HEK293T (cell line): ENCODE measurements around the gene BMP8B.

Source experiments
- CTCF ChIA-PET: fragments of 350-600 bp; formaldehyde crosslinking; extraction: SDS; loops from one replicate; lab custom pipeline; 2021; ENCODE audit warnings: antibody characterized with exemption, inconsistent platforms; lab: Yijun Ruan, JAX
- POLR2A ChIA-PET: fragments of 350-600 bp; formaldehyde crosslinking; extraction: SDS; loops from one replicate; lab custom pipeline; 2020; ENCODE audit warnings: antibody characterized with exemption, inconsistent platforms; lab: Yijun Ruan, JAX
- DNase-seq: peaks from one replicate; pipeline ENCODE4 v3.0.0; 2012; ENCODE audit warnings: mixed read lengths; ENCODE audit errors: extremely low spot score
- ARNT ChIP-seq: fragments of 450-650 bp; IDR thresholded peaks from 2 replicates; pipeline ENCODE4 v1.6.1; 2017; ENCODE audit warnings: mild to moderate bottlenecking
- BHLHE40 ChIP-seq: fragments of 450-650 bp; IDR thresholded peaks from 2 replicates; pipeline ENCODE4 v1.6.1; 2016; ENCODE audit warnings: mild to moderate bottlenecking, moderate library complexity, borderline replicate concordance
- CTBP1 ChIP-seq: fragments of 450-650 bp; IDR thresholded peaks from 2 replicates; pipeline ENCODE4 v1.6.1; 2016; ENCODE audit warnings: borderline replicate concordance
- ELF4 ChIP-seq: fragments of 450-650 bp; IDR thresholded peaks from 2 replicates; pipeline ENCODE4 v1.6.1; 2017; ENCODE audit warnings: antibody characterized with exemption
- FOXA1 ChIP-seq: fragments of 450-650 bp; IDR thresholded peaks from 2 replicates; pipeline ENCODE4 v1.6.1; 2016; ENCODE audit warnings: mild to moderate bottlenecking
- FOXK2 ChIP-seq: fragments of 450-650 bp; IDR thresholded peaks from 2 replicates; pipeline ENCODE4 v1.6.1; 2016; ENCODE audit warnings: mild to moderate bottlenecking
- FOXM1 ChIP-seq: fragments of 450-650 bp; IDR thresholded peaks from 2 replicates; pipeline ENCODE4 v1.6.1; 2017; ENCODE audit warnings: mild to moderate bottlenecking, borderline replicate concordance
- HDGF ChIP-seq: fragments of 450-650 bp; IDR thresholded peaks from 2 replicates; pipeline ENCODE4 v1.6.1; 2017; ENCODE audit warnings: antibody characterized with exemption, borderline replicate concordance
- L3MBTL2 ChIP-seq: fragments of 450-650 bp; conservative IDR thresholded peaks from 2 replicates; pipeline ENCODE4 v1.6.1; 2016; ENCODE audit warnings: mild to moderate bottlenecking
- LEF1 ChIP-seq: fragments of 450-650 bp; IDR thresholded peaks from 2 replicates; pipeline ENCODE4 v1.6.1; 2017; ENCODE audit warnings: mild to moderate bottlenecking, borderline replicate concordance
- NFRKB ChIP-seq: fragments of 450-650 bp; IDR thresholded peaks from 2 replicates; pipeline ENCODE4 v1.6.1; 2016; ENCODE audit warnings: mild to moderate bottlenecking, moderate library complexity
- SP1 ChIP-seq: fragments of 450-650 bp; IDR thresholded peaks from 2 replicates; pipeline ENCODE4 v1.6.1; 2017
- SUZ12 ChIP-seq: fragments of 450-650 bp; IDR thresholded peaks from 2 replicates; pipeline ENCODE4 v1.6.1; 2016; ENCODE audit warnings: mild to moderate bottlenecking
- TARDBP ChIP-seq: fragments of 450-650 bp; IDR thresholded peaks from 2 replicates; pipeline ENCODE4 v1.6.1; 2016
- ZNF384 ChIP-seq: fragments of 450-650 bp; IDR thresholded peaks from 2 replicates; pipeline ENCODE4 v1.6.1; 2016
- TF ChIP-seq, protein P1 (sequence below): fragments of 450-650 bp; IDR thresholded peaks from 2 replicates; pipeline ENCODE4 v1.6.1; 2016

The BMP8B gene, protein sequence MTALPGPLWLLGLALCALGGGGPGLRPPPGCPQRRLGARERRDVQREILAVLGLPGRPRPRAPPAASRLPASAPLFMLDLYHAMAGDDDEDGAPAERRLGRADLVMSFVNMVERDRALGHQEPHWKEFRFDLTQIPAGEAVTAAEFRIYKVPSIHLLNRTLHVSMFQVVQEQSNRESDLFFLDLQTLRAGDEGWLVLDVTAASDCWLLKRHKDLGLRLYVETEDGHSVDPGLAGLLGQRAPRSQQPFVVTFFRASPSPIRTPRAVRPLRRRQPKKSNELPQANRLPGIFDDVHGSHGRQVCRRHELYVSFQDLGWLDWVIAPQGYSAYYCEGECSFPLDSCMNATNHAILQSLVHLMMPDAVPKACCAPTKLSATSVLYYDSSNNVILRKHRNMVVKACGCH

DNA sequence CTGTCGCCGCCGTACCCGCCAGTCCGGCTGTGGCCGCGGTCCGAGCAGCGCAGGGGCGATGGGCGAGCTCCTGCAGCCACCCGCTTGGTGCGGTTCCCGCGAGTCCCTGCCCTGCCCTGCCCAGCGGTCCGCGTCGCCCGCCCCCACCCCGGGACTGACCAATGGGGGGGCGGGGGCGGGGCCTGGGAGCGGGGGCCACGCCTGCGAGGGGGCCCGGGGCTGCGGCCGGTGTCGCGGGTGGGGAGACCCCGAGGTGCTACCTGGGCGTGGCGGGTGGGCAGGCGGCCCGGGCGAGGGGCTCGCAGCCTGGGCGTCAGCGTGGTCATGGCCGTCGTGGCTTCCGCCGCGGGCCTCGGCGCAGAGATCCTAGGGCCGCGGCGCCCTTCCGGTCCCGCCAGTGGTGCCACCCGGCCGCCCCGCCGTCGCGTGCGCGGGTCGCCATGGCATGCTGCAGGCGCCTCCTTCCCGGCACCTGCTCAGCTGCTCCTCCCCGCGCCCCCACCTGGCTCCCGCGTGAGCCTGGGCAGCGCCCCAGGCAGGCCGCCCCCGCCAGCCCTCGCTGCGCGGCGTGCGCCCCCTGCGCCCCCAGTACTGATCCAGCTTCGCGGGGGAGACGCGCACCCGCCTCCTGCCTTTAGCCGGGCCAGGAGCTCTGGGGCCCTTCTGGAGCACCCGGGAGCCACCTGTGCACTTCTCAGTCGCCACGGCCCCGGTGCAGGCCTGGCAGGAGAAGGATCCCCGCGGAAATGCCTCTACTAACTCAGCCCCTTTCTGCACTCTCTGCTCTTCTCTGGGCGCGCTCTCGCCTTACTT is at the start of gene BMP8B:
Gene BMP8B, minus strand, starts transcription at position 108 of the 813 bp plus-strand sequence. CDS start 380 bp downstream, outside the sequence.
- CTCF ChIA-PET, result interaction anchor here (1.9 kb wide), 1 partner anchor 11 kb away, joined by 10 read pairs; no protein-coding TSS in a partner anchor
- peak; percentile 76 for DNase-seq
- POLR2A ChIA-PET, result interaction anchor here (0.6 to 1.9 kb wide), 5 partner anchors 9 to 50 kb away, joined by 3 to 20 read pairs (median 4); partner anchors contain the start of gene PPIE
- TF ChIP-seq FOXM1 (peak; percentile 7; the same call in 1 of the 2 replicates), FOXK2 (no peak), ARNT (no peak), BHLHE40 (no peak), NFRKB (no peak), L3MBTL2 (peak; percentile 49), SP1 (no peak), LEF1 (no peak), SUZ12 (no peak), FOXA1 (no peak), CTBP1 (no peak), ELF4 (no peak)
- TF ChIP-seq, protein P1, sequence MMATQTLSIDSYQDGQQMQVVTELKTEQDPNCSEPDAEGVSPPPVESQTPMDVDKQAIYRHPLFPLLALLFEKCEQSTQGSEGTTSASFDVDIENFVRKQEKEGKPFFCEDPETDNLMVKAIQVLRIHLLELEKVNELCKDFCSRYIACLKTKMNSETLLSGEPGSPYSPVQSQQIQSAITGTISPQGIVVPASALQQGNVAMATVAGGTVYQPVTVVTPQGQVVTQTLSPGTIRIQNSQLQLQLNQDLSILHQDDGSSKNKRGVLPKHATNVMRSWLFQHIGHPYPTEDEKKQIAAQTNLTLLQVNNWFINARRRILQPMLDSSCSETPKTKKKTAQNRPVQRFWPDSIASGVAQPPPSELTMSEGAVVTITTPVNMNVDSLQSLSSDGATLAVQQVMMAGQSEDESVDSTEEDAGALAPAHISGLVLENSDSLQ, result no peak

DNA sequence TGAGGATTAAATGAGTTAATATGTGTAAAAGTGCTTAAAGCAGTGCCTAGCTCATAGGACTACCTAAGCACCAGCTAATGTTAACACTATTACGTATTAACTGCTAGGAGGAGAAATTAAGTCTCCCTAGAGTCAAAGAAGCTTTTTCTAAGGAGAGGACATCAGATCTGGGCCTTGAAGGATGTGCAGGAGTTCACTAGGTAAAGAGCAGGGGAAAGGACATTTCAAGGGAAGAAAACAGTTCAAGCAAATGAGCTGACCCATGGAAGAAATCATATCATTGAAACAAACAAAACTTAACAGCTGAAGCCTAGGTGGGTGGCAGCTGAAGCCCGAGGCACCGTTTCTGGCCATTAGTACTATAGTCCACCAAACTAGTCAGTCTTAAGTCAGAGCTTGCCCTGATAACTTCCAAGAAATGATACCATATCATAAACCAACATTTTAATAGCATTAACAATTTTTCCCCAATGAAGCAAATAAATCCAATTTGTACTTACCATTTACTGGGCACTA is 48.0 kb upstream of the BMP8B start:
- no peak for TF ChIP-seq FOXM1
- no peak for TF ChIP-seq FOXK2
- TF ChIP-seq TARDBP, result no peak
- no peak for TF ChIP-seq HDGF
- no peak for TF ChIP-seq ZNF384
- TF ChIP-seq, protein P1, result no peak
- TF ChIP-seq NFRKB, result no peak
- no peak for TF ChIP-seq LEF1
- no peak for TF ChIP-seq FOXA1
- no peak for TF ChIP-seq ELF4
- TF ChIP-seq BHLHE40, result no peak
- no peak for TF ChIP-seq CTBP1
- TF ChIP-seq ARNT, result no peak
- no peak for TF ChIP-seq L3MBTL2
- TF ChIP-seq SUZ12, result no peak
- TF ChIP-seq SP1, result no peak
- DNase-seq, result no peak
- POLR2A ChIA-PET, result no interaction called here
- CTCF ChIA-PET, result interaction anchor here (1.0 kb wide), 1 partner anchor 19 kb away, joined by 4 read pairs; no protein-coding TSS in a partner anchor

DNA sequence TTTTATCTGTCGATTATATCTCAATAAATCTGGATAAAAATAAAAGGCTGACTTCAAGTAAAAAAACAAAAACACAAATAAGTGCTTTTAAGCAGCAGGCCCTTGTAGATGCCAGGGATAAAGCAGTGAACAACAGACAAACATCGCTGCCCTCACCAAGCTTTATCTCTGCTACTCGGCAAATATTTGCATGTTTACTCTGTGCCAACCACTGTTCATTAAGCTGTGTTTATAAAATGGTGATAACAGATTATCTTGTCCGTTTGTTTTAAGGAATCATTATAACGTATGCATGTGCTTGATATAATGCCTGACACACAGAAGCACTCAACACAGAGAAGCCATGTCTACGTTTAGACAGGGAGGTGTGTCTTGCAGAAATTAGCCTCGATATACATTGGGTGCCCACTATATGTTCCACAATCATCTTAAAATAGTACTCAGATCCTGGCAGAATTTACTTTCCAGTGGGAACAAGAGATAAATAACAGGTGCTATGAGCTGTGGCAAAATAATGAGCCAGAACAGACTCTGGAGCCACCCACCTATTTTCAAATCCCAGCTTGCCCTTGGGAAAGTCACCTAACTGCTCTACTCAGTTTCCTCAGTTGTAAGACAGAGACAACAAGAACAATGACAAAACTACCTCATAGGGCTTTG is 47.4 kb upstream of the BMP8B start:
- no peak for TF ChIP-seq HDGF
- POLR2A ChIA-PET, result no interaction called here
- CTCF ChIA-PET, result interaction anchor here (1.0 kb wide), 1 partner anchor 19 kb away, joined by 4 read pairs; no protein-coding TSS in a partner anchor
- no peak for DNase-seq

DNA sequence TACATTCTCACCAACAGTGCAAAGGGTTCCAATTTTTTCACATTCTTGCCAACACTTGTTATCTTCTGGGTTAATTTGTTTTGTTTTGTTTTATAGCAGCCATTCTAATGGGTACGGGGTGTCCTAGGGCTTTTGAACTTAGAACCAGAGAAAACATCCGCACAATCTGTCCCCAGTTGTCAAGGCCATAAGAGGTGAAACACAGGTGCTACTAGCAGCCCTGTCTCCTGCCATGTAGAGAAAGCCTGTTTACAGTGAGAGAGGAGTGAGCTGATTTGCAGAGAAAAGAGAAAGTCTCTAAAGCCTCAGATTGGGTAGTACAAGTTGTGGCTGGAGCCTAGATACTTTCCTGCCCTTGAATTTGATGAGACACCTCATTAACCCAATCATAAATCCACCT is 46.4 kb upstream of the BMP8B start:
- CTCF ChIA-PET, result no interaction called here
- no peak for TF ChIP-seq ARNT
- TF ChIP-seq FOXM1, result no peak
- TF ChIP-seq ELF4, result no peak
- TF ChIP-seq TARDBP, result no peak
- TF ChIP-seq SUZ12, result no peak
- TF ChIP-seq FOXK2, result no peak
- TF ChIP-seq HDGF, result no peak
- no peak for TF ChIP-seq LEF1
- no peak for TF ChIP-seq SP1
- TF ChIP-seq L3MBTL2, result no peak
- POLR2A ChIA-PET, result no interaction called here
- no peak for DNase-seq

DNA sequence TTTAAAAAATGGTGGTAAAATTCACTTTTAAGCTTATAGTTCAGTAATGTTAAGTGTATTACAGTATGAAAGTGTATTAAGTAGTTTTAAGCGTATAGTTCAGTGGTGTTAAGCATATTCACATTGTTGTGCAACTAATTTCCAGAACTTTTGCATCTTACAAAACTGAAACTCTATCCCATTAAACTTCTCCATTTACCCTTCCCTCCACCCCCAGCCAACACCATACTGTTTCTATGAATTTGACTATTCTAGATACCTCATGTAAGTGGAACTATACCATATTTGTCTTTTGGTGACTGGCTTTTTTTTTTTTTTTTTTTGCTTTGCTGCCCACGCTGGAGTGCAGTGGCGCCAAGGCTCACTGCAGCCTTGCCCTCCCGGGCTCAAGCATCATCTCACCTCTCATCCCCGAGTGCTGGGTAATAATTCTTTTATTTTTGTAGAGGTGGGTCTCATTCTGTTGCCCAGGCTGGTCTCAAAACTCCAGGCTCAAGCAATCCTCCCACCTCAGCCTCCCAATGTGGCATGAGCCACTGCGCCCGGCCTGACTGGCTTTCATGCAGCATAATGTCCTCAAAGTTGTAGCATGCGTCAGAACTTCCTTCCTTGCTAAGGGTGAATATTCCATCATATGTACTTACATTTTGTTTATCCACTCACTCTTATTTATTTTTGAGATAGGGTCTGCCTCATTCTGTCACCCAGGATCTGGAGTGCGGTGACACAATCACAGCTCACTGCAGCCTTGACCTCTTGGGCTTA is 45.1 kb upstream of the BMP8B start:
- DNase-seq, result no peak
- TF ChIP-seq FOXK2 (no peak), BHLHE40 (no peak), NFRKB (no peak), FOXA1 (no peak), TARDBP (no peak), ELF4 (no peak), L3MBTL2 (no peak), ZNF384 (no peak), HDGF (no peak), SP1 (no peak), CTBP1 (no peak), FOXM1 (no peak)
- TF ChIP-seq, protein P1, result no peak
- ChIA-PET CTCF (interaction anchor here (0.7 kb wide), 2 partner anchors 69 to 101 kb away, joined by 3 read pairs; no protein-coding TSS in a partner anchor), POLR2A (no interaction called here)
